Thoracic aorta (tissue), 2 donors: ENCODE results near the gene GLOD4. TPM values are rescaled to one million over a fixed set of nuclear protein-coding genes. Genes with fewer than 3 reads are reported as not detected.
"Not testable (repeated sequence)": the region's sequence is repeated elsewhere in the genome, so short reads cannot be mapped to it uniquely, and the experiment has no call there.

ENCODE experiments used
- ATAC-seq: fragments of 150-250 bp; one replicate; pipeline ENCODE4 v1.8.0; 2017; ENCODE audit warnings: low read depth; ENCODE audit not compliant: insufficient number of reproducible peaks, low FRiP score
- DNase-seq: peaks from one replicate; pipeline ENCODE4 v3.0.0-alpha.2; 2020; ENCODE audit warnings: low spot score
- H3K27ac ChIP-seq, 2 donors: fragments of 200-600 bp; sonication (generic); 1 replicate in 1 of 2; 2 replicates in 1 of 2; pipeline ENCODE4 v1.5.1; 2016; ENCODE audit warnings: mild to moderate bottlenecking in 2 of 2, moderate library complexity in 2 of 2
- H3K27me3 ChIP-seq: fragments of 200-600 bp; sonication (generic); replicated peaks from 2 replicates; pipeline ENCODE4 v1.6.0; 2016; ENCODE audit warnings: mild to moderate bottlenecking; ENCODE audit not compliant: insufficient read depth
- H3K36me3 ChIP-seq: fragments of 200-600 bp; sonication (generic); one replicate; pipeline ENCODE4 v1.5.1; 2016
- H3K4me1 ChIP-seq, 2 donors: fragments of 200-600 bp; sonication (generic); 1 replicate in 1 of 2; 2 replicates in 1 of 2; pipeline versions ENCODE4 v1.5.1 to v1.6.0; 2016; ENCODE audit warnings: low read depth in 2 of 2, mild to moderate bottlenecking in 1 of 2; ENCODE audit not compliant: control insufficient read depth in 1 of 2
- H3K4me3 ChIP-seq: fragments of 200-600 bp; sonication (generic); 2 replicates; pipeline ENCODE4 v1.5.1; 2016; ENCODE audit warnings: mild to moderate bottlenecking
- H3K9me3 ChIP-seq: fragments of 200-600 bp; sonication (generic); 2 replicates; pipeline ENCODE4 v1.5.1; 2016
- total RNA-seq, 2 donors: library from RNA; depleted of rRNA; stranded (reverse); fragments of >200 nt; gene quantifications; one replicate each; pipeline versions ENCODE4 v1.1.0 to v1.2.3, GENCODE V29; 2016
- TF ChIP-seq, protein P1 (sequence below): fragments of 200-600 bp; sonication (generic); IDR thresholded peaks from one replicate; pipeline ENCODE4 v1.5.1; 2019; ENCODE audit warnings: antibody characterized with exemption

GLOD4 gene
- total RNA-seq, 2 donors from 2014 or later: 28.7 to 47.4 TPM

DNA sequence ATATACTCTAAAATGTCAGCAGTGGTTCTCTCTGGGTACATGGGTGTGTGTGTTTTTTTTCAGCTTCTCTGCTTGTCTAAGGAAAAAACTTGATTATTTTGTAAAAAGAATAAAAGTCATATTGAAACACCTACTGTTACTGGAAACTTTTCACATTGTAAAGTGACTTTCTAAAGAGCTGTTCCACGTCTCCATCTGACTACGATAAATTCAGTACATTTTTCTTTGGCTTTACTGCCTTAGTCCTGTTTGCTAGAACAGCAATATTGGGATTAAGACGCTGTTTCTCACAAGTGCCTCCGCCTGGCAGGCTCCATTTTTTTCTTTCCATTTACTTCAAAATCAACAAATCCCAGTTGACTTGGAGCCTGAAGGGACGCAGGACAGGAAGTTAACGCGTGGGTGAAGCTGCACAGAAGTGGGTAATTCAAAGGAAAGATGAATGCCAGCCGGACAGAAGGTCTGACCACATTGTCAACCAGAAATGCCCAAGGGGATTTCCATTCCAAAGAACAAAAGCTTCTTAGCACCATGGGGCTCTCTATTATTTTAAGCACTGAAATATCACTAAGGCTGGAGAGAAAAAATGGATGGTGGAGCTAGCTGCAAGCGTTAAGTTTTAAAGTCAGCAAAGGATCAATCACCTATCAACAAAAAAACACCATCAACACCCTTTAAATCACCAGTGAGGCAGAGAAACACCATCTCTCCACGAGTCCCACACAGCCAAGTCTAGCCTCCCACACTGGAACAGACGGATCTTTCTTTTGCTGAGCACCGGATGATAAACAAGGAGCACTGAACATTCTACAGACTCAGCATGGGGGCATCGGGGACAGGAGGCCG, 8.4 kb downstream of the GLOD4 start:
- H3K27me3 ChIP-seq: no peaks in the 10 kb centered on the region
- DNase-seq (no peak), ATAC-seq (no peak)
- H3K36me3 ChIP-seq: peaks cover 72% of the 10 kb centered on the region
- H3K4me3 ChIP-seq: no peak overlapping the region
- TF ChIP-seq, protein P1, sequence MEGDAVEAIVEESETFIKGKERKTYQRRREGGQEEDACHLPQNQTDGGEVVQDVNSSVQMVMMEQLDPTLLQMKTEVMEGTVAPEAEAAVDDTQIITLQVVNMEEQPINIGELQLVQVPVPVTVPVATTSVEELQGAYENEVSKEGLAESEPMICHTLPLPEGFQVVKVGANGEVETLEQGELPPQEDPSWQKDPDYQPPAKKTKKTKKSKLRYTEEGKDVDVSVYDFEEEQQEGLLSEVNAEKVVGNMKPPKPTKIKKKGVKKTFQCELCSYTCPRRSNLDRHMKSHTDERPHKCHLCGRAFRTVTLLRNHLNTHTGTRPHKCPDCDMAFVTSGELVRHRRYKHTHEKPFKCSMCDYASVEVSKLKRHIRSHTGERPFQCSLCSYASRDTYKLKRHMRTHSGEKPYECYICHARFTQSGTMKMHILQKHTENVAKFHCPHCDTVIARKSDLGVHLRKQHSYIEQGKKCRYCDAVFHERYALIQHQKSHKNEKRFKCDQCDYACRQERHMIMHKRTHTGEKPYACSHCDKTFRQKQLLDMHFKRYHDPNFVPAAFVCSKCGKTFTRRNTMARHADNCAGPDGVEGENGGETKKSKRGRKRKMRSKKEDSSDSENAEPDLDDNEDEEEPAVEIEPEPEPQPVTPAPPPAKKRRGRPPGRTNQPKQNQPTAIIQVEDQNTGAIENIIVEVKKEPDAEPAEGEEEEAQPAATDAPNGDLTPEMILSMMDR: no peak
- no peak overlapping the region for H3K27ac ChIP-seq
- no peaks in the 10 kb centered on the region for H3K4me1 ChIP-seq
- H3K9me3 ChIP-seq: no peaks in the 10 kb centered on the region

DNA sequence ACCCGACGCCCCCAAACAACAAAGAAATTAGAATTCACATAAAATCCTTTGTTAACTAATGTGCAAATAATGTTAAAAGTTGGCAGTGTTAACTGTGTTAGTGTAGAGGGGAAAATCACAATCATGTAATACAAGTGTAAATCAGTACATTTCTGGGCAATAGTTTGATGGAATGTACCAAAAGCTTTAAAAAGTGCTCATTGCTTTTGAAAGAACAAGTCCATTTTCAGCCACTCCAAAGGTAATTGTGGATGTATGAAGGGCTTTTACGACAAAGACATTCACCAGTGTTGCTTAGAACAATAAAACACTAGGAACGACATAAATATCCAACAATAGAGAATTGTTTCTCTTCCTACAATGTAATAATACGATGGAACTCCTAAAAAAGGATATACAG, 9.1 kb downstream of the GLOD4 start:
- no peak overlapping the region for H3K27ac ChIP-seq
- TF ChIP-seq, protein P1: no peak
- no peak overlapping the region for H3K4me3 ChIP-seq
- no peak for DNase-seq
- H3K36me3 ChIP-seq: peaks cover 66% of the 10 kb centered on the region
- ATAC-seq: no peak
- no peaks in the 10 kb centered on the region for H3K9me3 ChIP-seq
- no peaks in the 10 kb centered on the region for H3K27me3 ChIP-seq
- H3K4me1 ChIP-seq: no peaks in the 10 kb centered on the region

DNA sequence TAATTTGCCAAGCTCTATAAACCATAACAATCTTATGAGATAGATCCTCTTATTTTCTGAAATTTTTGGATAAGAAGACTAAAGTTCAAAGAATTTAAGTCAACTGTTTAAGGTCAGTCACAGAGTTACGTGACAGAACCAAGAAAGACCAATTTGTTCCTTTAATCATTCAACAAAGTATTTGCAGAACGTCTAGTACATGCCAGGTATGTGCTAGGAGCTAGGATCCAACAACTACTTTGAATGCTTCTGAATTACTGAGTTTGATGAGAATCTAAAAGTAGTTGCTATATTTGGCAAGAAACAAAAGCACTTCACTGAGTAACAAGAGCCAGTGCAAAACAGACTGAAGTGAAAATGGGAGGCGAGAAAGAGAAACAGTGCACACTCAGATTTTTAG, 15.0 kb downstream of the GLOD4 start:
- peaks cover 30% of the 10 kb centered on the region for H3K36me3 ChIP-seq
- no peaks in the 10 kb centered on the region for H3K9me3 ChIP-seq
- ATAC-seq (peak; percentile 65), DNase-seq (no peak)
- peak overlapping the region; percentile 32 for H3K4me3 ChIP-seq
- H3K4me1 ChIP-seq: peaks cover 0 to 17% of the 10 kb centered on the region in 2 donors
- peak overlapping the region; percentile 63 to 81 for H3K27ac ChIP-seq
- H3K27me3 ChIP-seq: no peaks in the 10 kb centered on the region
- TF ChIP-seq, protein P1: no peak

DNA sequence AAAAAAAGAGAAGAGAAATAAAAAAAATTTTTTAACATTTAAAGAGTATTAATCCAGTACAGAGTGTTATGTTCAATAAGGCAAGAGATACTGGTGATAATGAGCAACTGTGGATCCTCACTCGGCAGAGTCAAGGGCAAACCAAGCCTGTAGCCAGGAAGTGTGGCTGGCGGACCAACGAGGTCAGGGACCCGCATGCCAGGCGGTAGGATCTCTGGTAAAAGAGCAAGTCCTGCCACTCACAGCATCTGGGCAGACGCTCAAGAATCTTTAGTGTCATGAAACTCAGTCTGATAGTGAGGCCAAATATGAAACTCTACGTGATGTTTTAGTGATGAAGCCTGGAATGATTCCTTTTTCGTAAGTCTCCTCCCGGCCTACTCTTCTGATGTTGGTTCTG, 21.7 kb downstream of the GLOD4 start:
- Histone ChIP-seq H3K36me3 (peaks cover 28% of the 10 kb centered on the region), H3K27ac (no peak overlapping the region), H3K27me3 (no peaks in the 10 kb centered on the region), H3K9me3 (no peaks in the 10 kb centered on the region), H3K4me1 (peaks cover 0 to 11% of the 10 kb centered on the region in 2 donors), H3K4me3 (no peak overlapping the region)
- ATAC-seq: no peak
- TF ChIP-seq, protein P1: no peak
- DNase-seq: no peak

DNA sequence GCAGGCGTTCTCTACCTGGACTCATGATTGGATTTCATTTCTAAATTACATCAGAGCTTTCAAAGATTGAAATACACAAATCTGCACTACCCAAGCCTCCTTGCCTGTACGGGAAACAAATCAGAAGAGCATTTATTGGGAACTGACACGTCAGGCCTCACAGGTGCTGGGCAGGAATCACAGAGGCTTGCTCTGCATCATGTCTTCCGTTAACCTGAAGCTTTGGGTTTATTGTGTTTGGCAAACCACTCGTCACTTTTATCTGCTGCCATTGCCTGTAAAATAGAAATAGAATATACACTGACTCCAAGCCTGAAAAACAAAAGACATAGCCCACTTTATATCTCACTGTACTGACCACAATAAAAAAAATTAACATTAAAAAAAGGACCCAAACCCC, 22.1 kb downstream of the GLOD4 start:
- no peaks in the 10 kb centered on the region for H3K27me3 ChIP-seq
- H3K9me3 ChIP-seq: no peaks in the 10 kb centered on the region
- no peak overlapping the region for H3K27ac ChIP-seq
- H3K4me1 ChIP-seq: peaks cover 0 to 11% of the 10 kb centered on the region in 2 donors
- no peak overlapping the region for H3K4me3 ChIP-seq
- TF ChIP-seq, protein P1: no peak
- DNase-seq (no peak), ATAC-seq (no peak)
- H3K36me3 ChIP-seq: peaks cover 28% of the 10 kb centered on the region

DNA sequence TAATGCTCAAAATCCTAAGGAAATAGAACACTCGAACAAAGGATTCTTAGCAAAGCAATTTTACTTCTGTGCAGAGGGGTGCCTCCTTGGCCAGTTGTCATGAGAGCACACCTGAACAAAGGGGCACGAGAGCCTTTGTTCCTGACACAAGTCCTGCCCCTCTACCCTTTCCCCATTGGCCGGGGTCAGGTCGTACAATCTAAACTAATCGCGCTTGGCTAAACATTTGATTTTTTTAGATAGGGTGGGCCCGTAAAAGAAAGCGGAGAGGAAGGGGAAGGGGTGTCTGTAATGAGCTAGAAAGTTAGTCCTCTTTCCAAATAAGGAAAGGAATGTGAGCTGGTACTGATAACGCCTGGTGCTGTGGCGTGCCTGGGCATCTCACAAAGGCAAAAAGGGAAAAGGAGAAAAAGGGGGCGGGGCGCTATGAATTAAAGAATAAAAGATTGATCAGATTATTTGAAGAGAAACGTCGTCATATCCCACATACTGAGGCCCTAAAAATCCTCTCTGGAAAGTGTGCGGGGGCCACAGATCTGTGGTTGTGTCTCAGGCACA, 26.0 kb downstream of the GLOD4 start:
- not testable (repeated sequence) for DNase-seq, H3K9me3 ChIP-seq, H3K27me3 ChIP-seq, ATAC-seq
- Histone ChIP-seq H3K4me1 (peaks cover 4 to 17% of the 10 kb centered on the region in 2 donors), H3K36me3 (peaks cover 14% of the 10 kb centered on the region), H3K27ac (peak overlapping the region; percentile 61 to 73), H3K4me3 (peak overlapping the region; percentile 28)

DNA sequence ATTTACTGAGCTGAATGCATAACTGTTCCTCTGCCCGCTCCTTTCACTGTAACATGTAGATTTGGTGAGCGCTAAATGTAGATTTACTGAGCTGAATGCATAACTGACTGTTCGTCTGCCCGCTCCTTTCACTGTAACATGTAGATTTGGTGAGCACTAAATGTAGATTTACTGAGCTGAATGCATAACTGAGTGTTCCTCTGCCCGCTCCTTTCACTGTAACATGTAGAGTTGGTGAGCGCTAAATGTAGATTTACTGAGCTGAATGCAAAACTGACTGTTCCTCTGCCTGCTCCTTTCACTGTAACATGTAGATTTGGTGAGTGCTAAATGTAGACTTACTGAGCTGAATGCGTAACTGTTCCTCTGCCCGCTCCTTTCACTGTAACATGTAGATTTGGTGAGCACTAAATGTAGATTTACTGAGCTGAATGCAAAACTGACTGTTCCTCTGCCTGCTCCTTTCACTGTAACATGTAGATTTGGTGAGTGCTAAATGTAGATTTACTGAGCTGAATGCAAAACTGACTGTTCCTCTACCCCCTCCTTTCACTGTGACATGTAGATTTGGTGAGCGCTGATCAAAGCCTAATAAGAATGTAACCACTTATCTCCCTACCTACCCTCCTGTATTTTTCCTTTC, 26.6 kb downstream of the GLOD4 start:
- peak overlapping the region; percentile 61 to 73 for H3K27ac ChIP-seq
- not testable (repeated sequence) for ATAC-seq, H3K9me3 ChIP-seq, DNase-seq, H3K27me3 ChIP-seq
- H3K4me3 ChIP-seq: peak overlapping the region; percentile 28
- H3K36me3 ChIP-seq: peaks cover 14% of the 10 kb centered on the region
- H3K4me1 ChIP-seq: peaks cover 10 to 24% of the 10 kb centered on the region in 2 donors
